DMS153 (cell line): ENCODE data around the gene C1QL1.

ENCODE experiments used
- DNase-seq: peaks from one replicate; lab custom pipeline; 2025; lab: John Stamatoyannopoulos, UW

The C1QL1 gene

DNA sequence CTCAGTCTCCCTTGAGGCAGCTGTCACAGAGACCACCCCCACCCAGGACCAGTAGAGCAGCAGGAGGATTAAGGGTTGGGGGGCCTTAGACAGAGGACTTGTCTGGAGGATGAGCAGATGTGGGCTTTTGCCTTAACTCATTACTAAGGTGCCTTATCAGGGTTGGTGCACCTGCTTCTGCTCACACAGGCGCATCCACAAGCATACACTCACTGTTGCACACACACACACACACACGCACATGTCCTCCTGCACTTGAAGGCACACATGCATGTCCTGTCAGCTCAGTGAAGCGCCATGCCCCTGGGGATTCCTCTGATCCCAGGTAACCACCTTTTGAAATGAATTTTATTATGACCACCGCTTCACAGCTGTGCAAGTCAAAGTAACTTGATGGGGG lies 54.0 kb downstream of the C1QL1 start:
- no peak for DNase-seq

DNA sequence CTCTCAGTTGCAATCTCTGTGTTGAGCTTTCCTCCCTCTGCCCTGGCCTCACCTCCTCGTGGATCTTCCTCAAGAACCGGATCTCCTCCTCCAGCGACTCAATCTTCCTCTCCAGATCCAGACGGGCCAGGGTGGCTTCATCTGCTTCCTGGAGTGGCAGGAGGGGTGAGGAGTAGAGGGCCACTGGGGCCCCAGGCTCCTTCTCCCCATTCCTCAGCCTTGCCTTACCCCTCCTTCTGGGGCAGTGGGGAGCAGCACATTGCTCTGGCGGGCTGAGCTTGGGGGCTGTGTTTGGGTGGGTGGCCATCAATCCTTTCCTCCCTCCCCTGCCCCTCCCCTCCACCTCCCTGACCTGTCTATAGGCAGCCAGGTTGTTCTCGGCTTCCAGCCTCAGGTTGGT lies 54.4 kb downstream of the C1QL1 start:
- no peak for DNase-seq

DNA sequence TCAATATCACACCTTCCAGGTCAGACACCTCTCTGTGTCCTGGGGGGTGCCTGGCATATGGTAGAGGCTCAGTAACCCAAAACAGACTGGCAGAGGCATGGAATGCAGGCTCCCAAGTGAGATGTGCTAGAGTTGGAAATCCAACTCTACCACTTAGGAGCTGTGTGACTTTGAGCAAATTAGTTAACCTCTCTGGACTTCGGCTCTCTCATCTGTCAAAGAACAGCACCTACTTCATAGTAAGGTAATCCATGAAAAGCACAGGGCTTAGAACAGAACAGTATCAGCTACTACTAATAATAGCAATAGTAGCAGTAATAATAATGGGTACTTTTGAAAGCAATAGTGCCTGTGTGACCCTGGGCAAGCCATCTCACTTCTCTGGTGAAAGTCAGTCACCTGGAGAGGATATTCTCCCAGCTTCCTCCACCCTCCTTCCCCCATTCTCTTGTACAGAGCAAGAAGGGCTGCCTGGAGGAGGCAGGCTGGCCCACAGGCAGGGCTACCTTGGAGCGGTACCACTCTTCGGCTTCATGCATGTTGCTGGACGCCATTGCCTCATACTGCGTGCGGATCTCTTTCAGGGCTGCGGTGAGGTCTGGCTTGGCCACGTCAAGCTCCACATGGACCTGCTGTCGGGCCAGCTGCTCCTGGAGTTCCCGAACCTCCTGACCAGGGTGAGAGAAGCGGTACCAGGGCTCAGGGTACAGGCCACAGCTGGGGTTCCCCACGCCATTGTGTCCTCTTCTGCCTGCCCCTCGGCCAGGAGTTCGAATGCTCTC lies 55.1 kb downstream of the C1QL1 start:
- DNase-seq: no peak

DNA sequence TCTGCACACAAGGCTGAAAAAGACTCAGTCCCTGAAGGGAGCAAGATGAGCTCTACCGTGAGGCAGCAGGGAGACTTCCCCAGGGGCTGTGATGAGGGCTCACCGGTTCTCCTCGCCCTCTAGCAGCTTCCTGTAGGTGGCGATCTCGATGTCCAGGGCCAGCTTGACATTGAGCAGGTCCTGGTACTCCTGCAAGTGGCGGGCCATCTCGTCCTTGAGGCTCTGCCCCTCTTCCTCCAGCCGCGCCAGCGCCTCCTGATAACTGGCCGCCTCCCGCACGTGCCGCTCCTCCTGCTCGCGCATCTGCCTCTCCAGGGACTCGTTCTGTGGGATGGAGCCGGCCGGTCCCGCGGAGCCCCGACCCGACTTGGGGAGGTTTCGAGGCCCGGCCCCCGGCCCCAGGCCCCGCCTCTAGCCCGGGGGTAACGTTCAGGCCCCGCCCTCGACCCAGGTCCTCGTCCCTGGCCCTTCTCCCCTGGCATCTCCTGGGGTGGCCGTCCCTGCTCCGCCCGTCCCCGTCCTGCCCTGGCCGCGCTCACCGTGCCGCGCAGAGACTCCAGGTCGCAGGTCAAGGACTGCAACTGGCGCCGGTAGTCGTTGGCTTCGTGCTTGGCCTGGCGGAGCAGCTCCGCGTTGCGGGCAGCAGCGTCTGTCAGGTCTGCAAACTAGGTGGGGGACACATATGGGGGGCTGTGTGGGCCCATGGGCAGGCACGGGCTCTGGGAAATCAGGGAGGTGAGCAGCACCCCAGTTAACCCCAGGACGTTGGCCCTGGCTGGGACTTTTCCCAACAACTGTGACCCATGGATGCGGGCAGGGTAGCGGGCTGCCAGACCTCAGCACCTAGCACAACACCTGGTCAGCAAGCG lies 56.7 kb downstream of the C1QL1 start:
- DNase-seq: peak; percentile 52

DNA sequence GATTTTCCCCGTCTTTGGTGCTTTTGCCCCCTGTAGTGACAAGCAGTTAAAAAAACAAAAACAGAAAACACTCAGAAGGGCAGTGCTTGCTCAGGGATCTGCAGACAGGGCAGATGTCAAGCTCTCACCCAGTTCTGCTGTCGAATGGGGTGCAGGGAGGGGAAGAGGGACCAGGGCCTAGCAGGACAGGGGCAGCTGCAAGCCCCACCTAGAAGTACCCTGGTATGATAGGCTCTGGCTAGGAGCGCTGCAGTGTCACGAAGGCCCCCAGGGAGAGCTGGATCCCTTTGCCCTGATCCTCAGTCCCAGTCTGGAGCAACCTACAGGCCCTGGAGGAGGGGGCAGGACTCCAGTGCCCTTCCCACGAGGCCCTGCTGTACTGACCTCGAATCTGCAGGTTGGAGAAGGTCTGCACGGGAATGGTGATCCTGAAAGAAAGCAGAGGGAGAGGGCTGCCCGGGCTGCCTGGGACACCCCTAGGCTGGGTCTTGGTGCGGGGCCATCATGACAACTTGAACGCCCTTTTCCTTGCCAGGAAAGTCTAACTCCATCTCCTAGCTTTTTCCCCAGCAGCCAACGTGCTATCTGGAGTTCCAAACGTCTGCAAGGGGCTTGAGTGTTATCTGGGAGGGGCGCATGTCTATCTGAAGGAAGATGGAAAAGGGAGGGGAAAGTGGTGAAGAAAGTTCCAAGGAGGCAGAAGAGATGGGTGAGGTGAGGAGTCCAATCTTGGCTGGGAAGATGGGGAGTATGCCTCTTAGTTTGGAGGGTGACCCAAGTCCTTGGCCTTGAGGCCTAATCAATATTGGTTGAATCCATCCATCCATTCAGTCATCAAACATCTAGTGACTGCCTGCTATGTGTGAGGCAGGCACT lies 57.6 kb downstream of the C1QL1 start:
- no peak for DNase-seq
